Heart right ventricle (tissue), 16 donors: ENCODE data around the gene FXYD4. TPM values are rescaled to one million over a fixed set of nuclear protein-coding genes. Genes with fewer than 3 reads are reported as not detected.

Experiments
- ATAC-seq, 8 donors: fragments of 200-7000 bp; cut with Tn5 transposase; one replicate each; pipeline ENCODE4 v1.9.1; 2020; ENCODE audit warnings: mild to moderate bottlenecking in 8 of 8, moderate library complexity in 8 of 8, moderate number of reproducible peaks in 1 of 8
- DNase-seq, 2 donors: peaks; one replicate each; pipeline ENCODE4 v3.0.0-alpha.2; 2020
- H3K27ac ChIP-seq, 10 donors: fragments of 200-600 bp; sonication (generic) in 2 of 10; one replicate each; pipeline versions ENCODE4 v1.5.0 to v1.8.0; 2020 to 2022; ENCODE audit warnings: mild to moderate bottlenecking in 3 of 10
- H3K27me3 ChIP-seq, 7 donors: fragments of 200-600 bp; one replicate each; pipeline ENCODE4 v1.8.0; 2021 to 2022; ENCODE audit warnings: mild to moderate bottlenecking in 2 of 7
- H3K36me3 ChIP-seq, 9 donors: fragments of 200-600 bp; sonication (generic) in 1 of 9; one replicate each; pipeline versions ENCODE4 v1.5.0 to v1.8.0; 2020 to 2022; ENCODE audit warnings: mild to moderate bottlenecking in 2 of 9
- H3K4me1 ChIP-seq, 9 donors: fragments of 200-600 bp; sonication (generic) in 1 of 9; one replicate each; pipeline versions ENCODE4 v1.5.0 to v1.8.0; 2020 to 2022; ENCODE audit warnings: mild to moderate bottlenecking in 4 of 9
- H3K4me3 ChIP-seq, 10 donors: fragments of 200-600 bp; sonication (generic) in 2 of 10; one replicate each; pipeline versions ENCODE4 v1.5.0 to v1.8.0; 2020 to 2022; ENCODE audit warnings: mild to moderate bottlenecking in 7 of 10, moderate library complexity in 2 of 10
- H3K9me3 ChIP-seq, 11 donors: fragments of 200-600 bp in 10 of 11; sonication (generic) in 2 of 11; one replicate each; pipeline versions ENCODE4 v1.5.0 to v1.8.0; 2013 to 2022; ENCODE audit warnings: mild to moderate bottlenecking in 2 of 11, control low read depth in 1 of 11, moderate library complexity in 1 of 11
- WGBS, 2 donors: extraction: QIAGEN DNeasy Blood & Tissue Kit; methylation state at CpG; one replicate each; pipeline ENCODE4 v1.1.7; 2013; ENCODE audit warnings: inconsistent platforms in 1 of 2; 5-methylcytosine and 5-hydroxymethylcytosine counted together
- intact Hi-C, 10 donors: fragments of 100-400 bp; cut with DNase I; formaldehyde crosslinking; loops; one replicate each; pipeline versions ENCODE4 v1.11.1 to v1.14.2; 2022
- polyA plus RNA-seq, 2 donors: library from polyadenylated mRNA; stranded (reverse); fragments of 200-250 nt; gene quantifications; one replicate each; pipeline ENCODE4 v1.2.3, GENCODE V29; 2013
- total RNA-seq, 10 donors: library from RNA; stranded (reverse); fragmentation: NEBNext Ultra II Directional in 3 of 10; extraction: Animal tissue kit (Norgen Biotek cat#: 25700) in 3 of 10; gene quantifications; one replicate each; pipeline versions ENCODE4 v1.2.1 to v1.2.4, GENCODE V29; 2021 to 2023
- TF ChIP-seq, protein P1 (sequence below), 9 donors: fragments of 200-600 bp; sonication (generic) in 2 of 9; IDR thresholded peaks; one replicate each; pipeline versions ENCODE4 v1.5.0 to v1.8.0; 2021 to 2022; ENCODE audit warnings: antibody characterized with exemption in 9 of 9, mild to moderate bottlenecking in 5 of 9, moderate library complexity in 1 of 9
- donor health status: Arrhythmogenic right ventricular cardiomyopathy.
- donor health status: ischemic (EF 13 %, LVEDD 7.1; RV severe dilation, severe dysfunction).
- donor health status: healthy with polysubstance abuse.
- donor health status: DM: no; HTN: yes; CAD: no.
- donor health status: DM: no; HTN: no; CAD: no.
- donor health status: ischemic (EF 25% LVEDD 6.9; RV normal size, moderate dysfunction).
- donor health status: ischemic (EF 25% LVEDD 5.7; RV mildly dilated, moderate dysfunction).
- donor health status: healthy.
- donor health status: DM: yes; HTN: yes; CAD: no.
- donor health status: Ischemic cardiomyopathy.
- donor health status: ischemic (EF 35%, LVEDD 5.7; RV mildly dilated, moderate dysfunction).
- donor health status: nonischemic (EF 11% LVEDD 7.7; RV severe dilation, severe dysfunction).
- donor health status: DM: yes; HTN: yes; CAD: no.
- donor health status: PGD.
- donor health status: ischemic (EF 29% LVEDD 5.4; RV normal size, mild dysfunction).
- donor health status: nonischemic (EF 23%, LVEDD 6.1; RV moderate dilation, normal function).

The FXYD4 gene
- total and polyA plus RNA-seq, 12 donors: 0.42 to 1.5 TPM; not detected in 10

DNA sequence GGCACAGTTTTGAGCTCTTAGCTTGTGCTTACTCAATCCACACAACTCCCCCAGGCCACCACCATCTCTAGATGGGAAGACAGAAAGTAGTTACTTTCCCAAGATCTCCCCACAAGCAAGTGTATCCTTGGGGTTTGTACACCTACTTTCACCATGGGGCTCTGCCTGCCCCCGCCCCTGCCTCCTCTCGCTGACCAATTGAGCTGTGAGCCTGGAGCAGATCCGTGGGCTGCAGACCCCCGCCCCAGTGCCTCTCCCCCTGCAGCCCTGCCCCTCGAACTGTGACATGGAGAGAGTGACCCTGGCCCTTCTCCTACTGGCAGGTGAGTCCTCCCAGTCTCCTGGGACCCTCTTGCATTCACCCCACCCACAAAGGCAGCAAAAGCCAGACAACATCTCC, 2.0 kb downstream of the FXYD4 start:
- H3K27me3 ChIP-seq: no peaks in the 10 kb centered on the region
- ATAC-seq: no peak
- TF ChIP-seq, protein P1, sequence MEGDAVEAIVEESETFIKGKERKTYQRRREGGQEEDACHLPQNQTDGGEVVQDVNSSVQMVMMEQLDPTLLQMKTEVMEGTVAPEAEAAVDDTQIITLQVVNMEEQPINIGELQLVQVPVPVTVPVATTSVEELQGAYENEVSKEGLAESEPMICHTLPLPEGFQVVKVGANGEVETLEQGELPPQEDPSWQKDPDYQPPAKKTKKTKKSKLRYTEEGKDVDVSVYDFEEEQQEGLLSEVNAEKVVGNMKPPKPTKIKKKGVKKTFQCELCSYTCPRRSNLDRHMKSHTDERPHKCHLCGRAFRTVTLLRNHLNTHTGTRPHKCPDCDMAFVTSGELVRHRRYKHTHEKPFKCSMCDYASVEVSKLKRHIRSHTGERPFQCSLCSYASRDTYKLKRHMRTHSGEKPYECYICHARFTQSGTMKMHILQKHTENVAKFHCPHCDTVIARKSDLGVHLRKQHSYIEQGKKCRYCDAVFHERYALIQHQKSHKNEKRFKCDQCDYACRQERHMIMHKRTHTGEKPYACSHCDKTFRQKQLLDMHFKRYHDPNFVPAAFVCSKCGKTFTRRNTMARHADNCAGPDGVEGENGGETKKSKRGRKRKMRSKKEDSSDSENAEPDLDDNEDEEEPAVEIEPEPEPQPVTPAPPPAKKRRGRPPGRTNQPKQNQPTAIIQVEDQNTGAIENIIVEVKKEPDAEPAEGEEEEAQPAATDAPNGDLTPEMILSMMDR (IDR thresholded peaks at IDR 0.05): no peak
- no peaks in the 10 kb centered on the region for H3K9me3 ChIP-seq
- WGBS, 2 donors: 77 to 80% methylated on average over 5 of the region's 5 CpGs
- intact Hi-C loops: no loop called here
- DNase-seq: no peak
- peak overlapping the region in 1 of 10 donors; percentile 9 for H3K27ac ChIP-seq
- H3K4me1 ChIP-seq: peaks cover 0 to 16% (median 8%) of the 10 kb centered on the region in 9 donors
- no peak overlapping the region for H3K4me3 ChIP-seq
- no peaks in the 10 kb centered on the region for H3K36me3 ChIP-seq

DNA sequence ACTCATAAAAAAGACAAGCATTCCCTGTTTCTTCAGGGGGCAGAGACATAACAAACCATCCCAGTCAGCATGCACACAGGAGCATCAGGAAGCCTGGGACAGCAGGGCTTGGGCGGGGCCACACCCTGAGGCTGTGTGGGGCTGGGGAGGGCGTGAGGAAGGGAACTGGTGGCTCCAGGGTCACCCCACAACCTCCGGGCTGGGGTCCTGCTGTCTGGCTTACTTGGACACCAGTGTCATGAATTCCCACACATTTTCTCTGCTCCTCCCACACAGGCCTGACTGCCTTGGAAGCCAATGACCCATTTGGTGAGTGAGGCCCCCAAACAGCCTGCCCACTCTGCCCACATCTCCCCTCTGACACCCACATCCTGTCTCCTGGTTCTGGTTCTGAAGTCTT, 2.8 kb downstream of the FXYD4 start:
- DNase-seq: no peak
- H3K27me3 ChIP-seq: no peaks in the 10 kb centered on the region
- TF ChIP-seq, protein P1 (IDR thresholded peaks at IDR 0.05): no peak
- H3K4me1 ChIP-seq: peaks cover 0 to 16% (median 8%) of the 10 kb centered on the region in 9 donors
- H3K9me3 ChIP-seq: no peaks in the 10 kb centered on the region
- H3K4me3 ChIP-seq: no peak overlapping the region
- H3K27ac ChIP-seq: no peak overlapping the region
- 81 to 95% methylated on average over 3 of the region's 3 CpGs for WGBS, 2 donors
- H3K36me3 ChIP-seq: no peaks in the 10 kb centered on the region
- ATAC-seq: no peak
- intact Hi-C loops: no loop called here

DNA sequence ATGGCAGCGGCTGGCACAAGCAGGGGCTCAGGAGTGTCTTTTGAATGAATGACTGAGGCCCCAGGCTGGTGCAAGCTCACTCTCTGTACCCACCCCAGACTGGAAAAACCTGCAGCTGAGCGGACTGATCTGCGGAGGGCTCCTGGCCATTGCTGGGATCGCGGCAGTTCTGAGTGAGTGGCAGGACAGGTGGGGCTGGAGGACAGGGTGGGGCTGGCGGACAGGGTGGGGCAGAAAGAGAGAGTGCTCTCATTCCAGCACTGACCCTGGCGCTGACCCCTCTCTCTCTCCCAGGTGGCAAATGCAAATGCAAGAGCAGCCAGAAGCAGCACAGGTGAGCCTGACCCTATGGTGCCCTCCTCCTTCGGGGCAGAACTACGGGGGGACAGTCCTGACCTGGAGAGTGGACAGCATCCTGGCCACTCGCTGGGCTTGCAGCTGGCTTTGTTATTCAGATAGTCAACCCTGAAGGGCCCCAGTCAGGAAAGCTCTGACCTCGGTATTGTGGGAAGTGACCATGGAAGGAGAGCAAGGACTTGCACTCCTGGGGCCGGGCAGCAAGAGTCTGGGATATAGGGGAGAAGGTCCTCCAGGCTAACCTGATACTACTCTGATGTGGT, 4.1 kb downstream of the FXYD4 start:
- Histone ChIP-seq H3K36me3 (no peaks in the 10 kb centered on the region), H3K4me1 (peaks cover 0 to 16% (median 8%) of the 10 kb centered on the region in 9 donors), H3K4me3 (no peak overlapping the region), H3K27me3 (no peaks in the 10 kb centered on the region), H3K9me3 (no peaks in the 10 kb centered on the region), H3K27ac (no peak overlapping the region)
- TF ChIP-seq, protein P1 (IDR thresholded peaks at IDR 0.05): no peak
- no peak for DNase-seq
- WGBS, 2 donors: 84 to 89% methylated on average over 12 of the region's 12 CpGs
- ATAC-seq: no peak
- intact Hi-C loops: no loop called here

DNA sequence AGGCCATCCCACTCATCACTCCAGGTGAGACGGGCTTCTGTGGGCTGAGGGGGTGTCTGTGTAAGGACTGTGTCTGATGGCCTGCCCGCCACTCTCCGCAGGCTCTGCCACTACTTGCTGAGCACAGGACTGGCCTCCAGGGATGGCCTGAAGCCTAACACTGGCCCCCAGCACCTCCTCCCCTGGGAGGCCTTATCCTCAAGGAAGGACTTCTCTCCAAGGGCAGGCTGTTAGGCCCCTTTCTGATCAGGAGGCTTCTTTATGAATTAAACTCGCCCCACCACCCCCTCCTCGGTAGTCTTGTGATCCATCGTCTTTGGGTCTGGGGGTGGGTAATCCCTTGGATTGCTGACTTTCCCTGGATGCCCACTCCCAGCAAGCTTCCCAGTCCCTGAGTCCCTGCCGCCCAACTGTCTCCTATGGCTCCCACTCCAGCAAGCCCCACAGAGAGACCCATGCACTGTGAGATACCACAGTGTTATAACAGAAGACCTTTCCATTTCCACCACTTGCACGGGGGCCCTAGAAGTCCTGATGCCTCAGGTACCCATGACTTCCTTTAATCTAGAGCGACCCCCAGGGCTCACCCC, 4.7 kb downstream of the FXYD4 start:
- TF ChIP-seq, protein P1 (IDR thresholded peaks at IDR 0.05): no peak
- Histone ChIP-seq H3K27me3 (no peaks in the 10 kb centered on the region), H3K4me3 (no peak overlapping the region), H3K4me1 (peaks cover 0 to 16% (median 8%) of the 10 kb centered on the region in 9 donors), H3K9me3 (no peaks in the 10 kb centered on the region), H3K36me3 (no peaks in the 10 kb centered on the region), H3K27ac (no peak overlapping the region)
- intact Hi-C loops: no loop called here
- ATAC-seq: no peak
- 90 to 94% methylated on average over 9 of the region's 9 CpGs for WGBS, 2 donors
- DNase-seq: no peak
